C4-2B (cell line): ENCODE data around the gene MRPL48.
"Not testable (repeated sequence)": the region's sequence is repeated elsewhere in the genome, so short reads cannot be mapped to it uniquely, and the experiment has no call there.

Experiments used
- CTCF ChIP-seq: fragments of 450-650 bp; conservative IDR thresholded peaks from 2 replicates; pipeline ENCODE4 v1.5.1; 2017; ENCODE audit warnings: mild to moderate bottlenecking
- ZFX ChIP-seq: fragments of 450-650 bp; IDR thresholded peaks from 2 replicates; pipeline ENCODE4 v1.6.1; 2017

GRCh38 chr11:73880449-73880848 lies 92.8 kb downstream of the MRPL48 start:
- not testable (repeated sequence) for TF ChIP-seq CTCF, ZFX
